ENCODE data around the gene CBX8. TPM values are rescaled to one million over a fixed set of nuclear protein-coding genes. Genes with fewer than 3 reads are reported as not detected.

CBX8 gene
- total RNA-seq, 2 experiments from 2014 or later: 7.0 to 9.4 TPM

DNA sequence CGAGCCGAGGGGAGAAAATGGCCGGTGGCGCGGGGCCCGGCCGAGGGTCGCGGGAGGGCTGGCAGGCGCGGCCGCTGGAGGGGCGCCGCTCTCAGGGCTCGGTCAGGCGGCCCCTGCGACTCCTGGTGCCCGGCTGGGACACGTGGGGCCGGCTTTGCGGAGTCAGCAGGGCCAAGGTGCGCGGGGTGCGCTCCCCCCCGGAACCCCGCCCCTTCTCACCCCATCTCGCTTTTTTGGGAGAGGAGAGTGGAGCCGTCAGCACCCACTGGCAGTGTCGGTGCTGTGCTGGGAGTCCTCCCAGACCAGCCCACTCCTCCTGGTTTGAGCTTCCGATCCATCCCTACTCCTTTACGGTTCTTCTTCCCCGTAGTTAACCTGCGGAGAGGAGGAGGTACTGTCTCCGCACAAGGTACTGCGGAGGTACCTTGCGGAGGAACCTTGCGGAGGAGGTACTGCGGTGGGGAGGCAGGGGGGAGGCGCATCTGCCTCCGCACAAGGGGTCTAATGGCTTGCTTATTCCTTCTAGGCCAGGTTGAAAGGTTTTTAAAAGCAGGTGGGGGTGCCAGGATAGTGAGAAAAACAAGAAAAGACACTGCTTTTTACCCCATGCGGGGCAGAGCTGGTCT, 19.1 kb upstream of the CBX8 start:
- H3K4me1 Mint-ChIP-seq (ENCODE audit: low read depth): peaks cover 16% of the 10 kb centered on the region
- CTCF ChIA-PET: interaction anchor here (1.9 to 6.4 kb wide), 3 partner anchors 20 to 26 kb away, joined by 7 to 56 read pairs (median 8); no protein-coding TSS in a partner anchor
- H3K27me3 Mint-ChIP-seq: peaks cover 33% of the 10 kb centered on the region
- H3K27ac Mint-ChIP-seq: no peak overlapping the region
- intact Hi-C loops (cut with micrococcal nuclease): no loop called here
- no peaks in the 10 kb centered on the region for H3K9me3 Mint-ChIP-seq
- ATAC-seq (no peak), DNase-seq (no peak)
- H3K4me3 Mint-ChIP-seq: no peak overlapping the region
- POLR2A ChIA-PET: interaction anchor here (0.9 kb wide), 1 partner anchor 10 kb away, joined by 3 read pairs; no protein-coding TSS in a partner anchor
- TF ChIP-seq, protein P1, sequence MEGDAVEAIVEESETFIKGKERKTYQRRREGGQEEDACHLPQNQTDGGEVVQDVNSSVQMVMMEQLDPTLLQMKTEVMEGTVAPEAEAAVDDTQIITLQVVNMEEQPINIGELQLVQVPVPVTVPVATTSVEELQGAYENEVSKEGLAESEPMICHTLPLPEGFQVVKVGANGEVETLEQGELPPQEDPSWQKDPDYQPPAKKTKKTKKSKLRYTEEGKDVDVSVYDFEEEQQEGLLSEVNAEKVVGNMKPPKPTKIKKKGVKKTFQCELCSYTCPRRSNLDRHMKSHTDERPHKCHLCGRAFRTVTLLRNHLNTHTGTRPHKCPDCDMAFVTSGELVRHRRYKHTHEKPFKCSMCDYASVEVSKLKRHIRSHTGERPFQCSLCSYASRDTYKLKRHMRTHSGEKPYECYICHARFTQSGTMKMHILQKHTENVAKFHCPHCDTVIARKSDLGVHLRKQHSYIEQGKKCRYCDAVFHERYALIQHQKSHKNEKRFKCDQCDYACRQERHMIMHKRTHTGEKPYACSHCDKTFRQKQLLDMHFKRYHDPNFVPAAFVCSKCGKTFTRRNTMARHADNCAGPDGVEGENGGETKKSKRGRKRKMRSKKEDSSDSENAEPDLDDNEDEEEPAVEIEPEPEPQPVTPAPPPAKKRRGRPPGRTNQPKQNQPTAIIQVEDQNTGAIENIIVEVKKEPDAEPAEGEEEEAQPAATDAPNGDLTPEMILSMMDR (IDR thresholded peaks at IDR 0.05): no peak
- H3K36me3 Mint-ChIP-seq (ENCODE audit: low read depth): no peaks in the 10 kb centered on the region

DNA sequence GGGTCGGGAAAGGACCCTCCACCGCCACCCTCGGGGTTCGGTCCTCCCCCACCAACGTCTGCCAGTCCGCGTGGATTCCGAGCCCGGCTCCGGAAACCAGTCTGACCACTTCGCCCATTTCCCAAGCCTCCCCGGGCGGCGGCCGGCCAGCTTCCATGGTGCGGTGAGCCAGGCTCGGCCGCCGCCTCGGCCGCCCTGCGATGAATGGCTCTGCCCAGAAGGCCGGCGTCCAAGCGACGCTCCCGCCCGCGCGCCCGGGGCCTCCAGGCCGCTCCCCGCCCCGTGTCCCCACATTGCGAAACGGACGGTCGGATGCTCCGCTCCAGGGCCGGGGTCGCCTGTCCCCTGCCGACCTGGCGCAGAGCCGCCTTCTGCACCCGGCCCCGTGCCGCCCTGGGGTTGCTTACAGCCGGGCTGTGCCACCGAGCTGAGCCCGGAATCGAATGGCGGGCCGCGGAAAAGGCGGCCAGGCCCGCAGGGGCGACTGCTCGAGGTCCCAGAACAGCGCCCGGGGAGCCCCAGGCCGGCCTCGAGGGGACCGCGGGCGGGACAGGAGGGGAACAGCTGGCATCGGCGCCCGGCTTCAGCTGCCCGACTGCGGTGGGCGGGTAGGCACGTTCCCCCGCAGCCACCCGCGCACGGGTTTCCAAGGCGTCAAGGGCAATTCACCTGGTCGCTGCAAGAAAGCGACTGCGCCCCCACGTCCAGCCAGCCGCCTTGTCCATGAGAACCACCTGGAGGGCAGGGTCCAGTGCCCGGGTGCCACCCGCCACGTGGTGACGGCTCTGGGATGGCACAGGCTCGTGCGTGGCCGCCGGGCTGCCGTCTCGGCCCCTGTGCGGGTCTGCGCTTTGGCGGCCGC, 18.3 kb upstream of the CBX8 start:
- POLR2A ChIA-PET: interaction anchor here (0.7 to 3.0 kb wide), 6 partner anchors 10 to 71 kb away, joined by 3 to 19 read pairs (median 3); partner anchors contain the start of gene CBX4
- Mint-ChIP-seq H3K36me3 (ENCODE audit: low read depth) (no peaks in the 10 kb centered on the region), H3K9me3 (no peaks in the 10 kb centered on the region), H3K4me1 (ENCODE audit: low read depth) (peaks cover 20% of the 10 kb centered on the region), H3K27ac (no peak overlapping the region), H3K27me3 (peaks cover 36% of the 10 kb centered on the region), H3K4me3 (no peak overlapping the region)
- no peak for ATAC-seq
- TF ChIP-seq, protein P1 (IDR thresholded peaks at IDR 0.05): no peak
- DNase-seq: no peak
- CTCF ChIA-PET: interaction anchor here (1.2 to 6.4 kb wide), 3 partner anchors 10 to 25 kb away, joined by 5 to 56 read pairs (median 6); partner anchors contain the start of gene CBX4
- intact Hi-C loops (cut with micrococcal nuclease): no loop called here

DNA sequence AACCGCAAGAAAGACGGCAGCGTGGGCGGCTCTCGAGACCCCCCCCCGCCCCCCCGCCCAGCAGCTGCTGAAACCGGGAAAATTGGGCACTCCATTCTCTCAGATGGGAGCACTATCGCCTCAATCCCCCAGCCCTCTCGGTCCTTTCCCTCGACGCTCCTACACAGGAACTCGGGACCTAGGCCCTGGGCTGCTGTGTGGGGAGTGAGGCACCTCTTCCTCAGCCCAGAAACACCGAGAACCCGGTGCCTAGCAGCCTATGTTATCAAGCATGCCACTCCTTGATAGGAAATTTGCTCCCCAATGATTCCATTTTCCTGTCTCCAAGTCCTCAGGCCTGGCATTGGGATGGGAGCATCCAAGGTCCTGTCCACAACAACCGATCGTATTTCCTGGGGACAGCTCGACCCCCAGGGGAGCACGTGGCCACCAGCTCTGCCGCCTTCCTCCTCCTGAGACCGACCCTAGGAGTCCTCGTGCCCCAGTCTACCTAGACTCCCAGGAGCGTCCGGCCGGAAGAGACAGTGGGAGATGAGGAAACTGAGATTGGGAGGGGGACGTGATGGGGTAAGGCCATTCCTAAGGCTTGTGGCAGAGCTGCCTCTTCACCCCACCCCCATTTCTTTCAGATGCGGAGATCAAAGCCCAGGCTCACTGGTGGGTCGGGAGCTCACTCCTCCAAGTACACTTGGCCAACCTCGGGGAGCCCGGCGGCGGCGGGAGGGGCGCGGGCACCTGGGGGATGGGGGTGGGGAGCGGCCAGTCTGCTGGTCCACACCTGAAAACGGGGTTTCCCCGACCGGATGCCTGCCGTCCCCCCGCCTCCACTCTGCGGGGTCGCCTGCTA, 17.5 kb upstream of the CBX8 start:
- Mint-ChIP-seq H3K36me3 (ENCODE audit: low read depth) (no peaks in the 10 kb centered on the region), H3K9me3 (no peaks in the 10 kb centered on the region), H3K27ac (no peak overlapping the region), H3K4me3 (peak overlapping the region; percentile 35), H3K27me3 (peaks cover 36% of the 10 kb centered on the region), H3K4me1 (ENCODE audit: low read depth) (peaks cover 22% of the 10 kb centered on the region)
- DNase-seq (no peak), ATAC-seq (no peak)
- intact Hi-C loops (cut with micrococcal nuclease): no loop called here
- TF ChIP-seq, protein P1 (IDR thresholded peaks at IDR 0.05): no peak
- POLR2A ChIA-PET: interaction anchor here (0.6 to 4.4 kb wide), 9 partner anchors 12 to 180 kb away, joined by 3 to 34 read pairs (median 3); partner anchors contain the start of gene CBX4
- CTCF ChIA-PET: interaction anchor here (1.2 to 6.4 kb wide), 3 partner anchors 9 to 26 kb away, joined by 5 to 56 read pairs (median 6); partner anchors contain the start of gene CBX4

DNA sequence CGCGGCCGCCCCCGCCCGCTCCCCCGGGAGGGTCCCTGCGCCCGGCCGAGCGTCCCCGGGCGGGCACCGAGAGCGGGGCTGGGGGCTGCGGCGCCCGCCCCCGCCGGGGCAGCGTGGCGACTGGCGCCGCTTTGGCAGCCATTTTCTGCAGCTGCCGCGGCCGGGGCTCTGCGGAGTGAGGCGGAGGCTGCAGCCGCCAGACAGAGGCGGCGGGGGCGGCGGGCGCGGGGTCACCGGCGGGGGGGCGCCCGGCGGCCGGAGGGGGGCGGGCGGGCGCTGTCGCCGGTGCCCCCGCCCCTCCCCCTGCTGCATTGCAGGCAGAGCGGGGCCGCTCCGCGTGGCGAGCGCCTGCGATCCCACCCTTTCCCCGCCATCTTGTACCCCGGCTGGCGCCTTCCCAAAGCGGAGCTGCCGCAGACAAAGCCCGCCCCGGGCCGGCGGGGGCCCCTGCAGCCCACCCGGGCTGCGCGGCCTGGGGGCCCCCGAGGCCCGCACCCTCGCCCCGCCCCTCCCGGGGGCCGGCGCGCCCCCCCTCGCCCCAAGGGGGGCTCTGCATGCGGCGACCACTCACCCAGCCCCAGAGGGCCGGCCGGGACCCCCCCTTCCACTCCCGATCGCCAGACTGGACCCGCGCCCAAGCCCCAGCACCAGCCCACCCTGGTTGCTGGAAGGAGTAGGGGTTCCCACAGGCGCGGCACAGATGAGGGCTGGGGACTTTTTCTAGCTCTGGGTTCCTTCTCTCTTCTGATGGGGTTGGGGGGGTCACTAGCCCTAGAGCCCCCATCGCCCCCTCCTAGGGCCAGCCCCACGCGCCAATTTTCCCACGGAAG, 16.6 kb upstream of the CBX8 start:
- H3K4me1 Mint-ChIP-seq (ENCODE audit: low read depth): peaks cover 26% of the 10 kb centered on the region
- POLR2A ChIA-PET: interaction anchor here (0.6 to 4.4 kb wide), 10 partner anchors 12 to 180 kb away, joined by 3 to 34 read pairs (median 4); partner anchors contain the start of genes CBX4 and CBX8
- H3K27me3 Mint-ChIP-seq: peaks cover 44% of the 10 kb centered on the region
- no peaks in the 10 kb centered on the region for H3K36me3 Mint-ChIP-seq (ENCODE audit: low read depth)
- TF ChIP-seq, protein P1 (IDR thresholded peaks at IDR 0.05): no peak
- CTCF ChIA-PET: interaction anchor here (0.9 to 6.9 kb wide), 8 partner anchors 8 to 102 kb away, joined by 3 to 56 read pairs (median 4); partner anchors contain the start of gene CBX4
- no peak overlapping the region for H3K27ac Mint-ChIP-seq
- H3K4me3 Mint-ChIP-seq: no peak overlapping the region
- H3K9me3 Mint-ChIP-seq: no peaks in the 10 kb centered on the region
- intact Hi-C loops (cut with micrococcal nuclease): no loop called here
- ATAC-seq: no peak
- peak; percentile 46 for DNase-seq
